HS-5 (cell line): Measurements from ENCODE around the gene GPR101.

Experiments
- DNase-seq: peaks from one replicate; pipeline ENCODE4 v3.0.0-alpha.2; 2012; ENCODE audit warnings: low read depth

Gene GPR101

GRCh38 chrX:137033774-137034507, at the start of gene GPR101:
Gene GPR101 (minus strand): TSS chrX:137033995. CDS start chrX:137031674, 2,321 bp downstream.
- DNase-seq, result no peak

GRCh38 chrX:137081239-137081638, 47.4 kb upstream of the GPR101 start:
- DNase-seq, result no peak

- DNase-seq, result no peak
Observed at GRCh38 chrX:137072396-137072795, 38.6 kb upstream of the GPR101 start.

- DNase-seq, result no peak
Observed at GRCh38 chrX:137071596-137071995, 37.8 kb upstream of the GPR101 start.

- DNase-seq, result no peak
Observed at GRCh38 chrX:137067147-137067546, 33.4 kb upstream of the GPR101 start.

GRCh38 chrX:137062915-137063617, 29.3 kb upstream of the GPR101 start:
- DNase-seq, result no peak

GRCh38 chrX:137058339-137059127, 24.7 kb upstream of the GPR101 start:
- no peak for DNase-seq

GRCh38 chrX:137052643-137053235, 18.9 kb upstream of the GPR101 start:
- DNase-seq, result no peak

- no peak for DNase-seq
Observed at GRCh38 chrX:137051978-137052642, 18.3 kb upstream of the GPR101 start.

- DNase-seq, result no peak
Observed at GRCh38 chrX:137044893-137045292, 11.1 kb upstream of the GPR101 start.

- DNase-seq, result no peak
Observed at GRCh38 chrX:137043736-137044135, 9.9 kb upstream of the GPR101 start.

GRCh38 chrX:137041329-137041728, 7.5 kb upstream of the GPR101 start:
- DNase-seq, result no peak

- no peak for DNase-seq
Observed at GRCh38 chrX:137040113-137040794, 6.5 kb upstream of the GPR101 start.

GRCh38 chrX:137034508-137034872, 695 bp upstream of the GPR101 start:
- DNase-seq, result no peak

GRCh38 chrX:137032841-137033773, 688 bp downstream of the GPR101 start:
- DNase-seq, result no peak

- no peak for DNase-seq
Observed at GRCh38 chrX:137032341-137032694, 1.5 kb downstream of the GPR101 start.

- no peak for DNase-seq
Observed at GRCh38 chrX:137031517-137032340, 2.1 kb downstream of the GPR101 start.

- DNase-seq, result no peak
Observed at GRCh38 chrX:137031039-137031438, 2.8 kb downstream of the GPR101 start.

GRCh38 chrX:137028699-137029098, 5.1 kb downstream of the GPR101 start:
- DNase-seq, result no peak
